Measurements from ENCODE around the gene EHMT1.
"Not testable (repeated sequence)": the region's sequence is repeated elsewhere in the genome, so short reads cannot be mapped to it uniquely, and the experiment has no call there.

Gene EHMT1

DNA sequence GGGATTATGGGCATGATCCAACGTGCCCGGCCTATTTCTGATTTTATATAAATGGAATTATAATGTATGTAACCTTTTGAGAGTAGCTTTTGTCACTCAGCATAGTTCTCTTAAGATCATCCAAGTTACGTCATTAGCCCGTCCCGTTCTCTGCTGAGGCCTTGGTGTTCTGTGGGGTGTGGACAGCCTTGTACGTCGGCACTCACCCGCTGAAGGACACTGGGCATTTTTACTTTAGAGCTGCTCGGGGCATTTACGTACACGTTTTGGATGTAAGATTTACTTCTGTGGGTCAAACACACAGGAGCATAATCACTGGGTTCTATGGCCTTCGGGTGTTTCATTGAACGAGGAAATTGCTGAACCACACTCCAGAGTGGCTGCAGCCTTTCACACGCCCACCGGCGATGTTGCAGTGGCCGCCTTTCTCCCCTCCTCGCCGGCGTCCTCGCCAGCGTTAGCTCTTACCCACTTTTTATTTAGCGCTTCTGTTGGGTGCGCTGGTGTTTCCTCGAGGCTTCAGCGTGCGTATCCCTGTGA, 101.8 kb downstream of the EHMT1 start:
- DNase-seq = no peak

DNA sequence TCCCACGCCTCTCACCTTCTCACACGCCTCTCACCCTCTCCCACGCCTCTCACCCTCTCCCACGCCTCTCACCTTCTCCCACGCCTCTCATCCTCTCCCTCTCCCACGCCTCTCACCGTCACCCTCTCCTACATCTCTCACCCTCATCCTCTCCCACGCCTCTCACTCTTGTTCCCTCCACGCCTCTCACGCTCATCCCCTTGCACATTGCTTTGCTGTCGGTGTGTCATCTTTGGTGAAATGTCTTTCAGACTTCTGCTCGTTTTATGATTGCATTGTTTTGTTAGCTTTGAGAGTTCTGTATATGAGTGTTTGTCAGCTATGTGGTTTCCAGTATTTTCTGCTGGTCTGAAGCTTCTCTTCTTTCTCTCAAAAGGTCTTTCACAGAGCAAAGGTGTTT, 102.7 kb downstream of the EHMT1 start:
- no peak for DNase-seq

DNA sequence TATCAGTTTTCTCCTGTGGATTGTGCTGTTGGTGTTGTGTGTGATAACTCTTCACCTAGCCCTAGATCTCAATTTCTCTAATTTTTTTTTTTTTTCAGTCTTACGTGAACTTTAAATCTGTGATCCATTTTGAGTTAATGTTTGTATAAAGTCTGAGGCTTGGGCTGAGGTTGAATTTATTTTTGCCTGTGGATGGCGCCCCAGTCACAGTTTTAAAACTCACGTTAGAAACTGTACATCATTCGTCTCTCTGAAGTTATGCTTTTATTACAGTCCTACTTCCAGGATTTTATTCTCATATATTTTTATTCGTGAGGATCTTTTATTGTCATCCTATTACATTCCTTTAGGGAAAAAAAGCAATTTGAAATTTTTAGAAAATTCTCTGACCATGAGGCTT, 103.1 kb downstream of the EHMT1 start:
- no peak for DNase-seq

GRCh38 chr9:137722481-137722880, 103.7 kb downstream of the EHMT1 start:
- DNase-seq = no peak

DNA sequence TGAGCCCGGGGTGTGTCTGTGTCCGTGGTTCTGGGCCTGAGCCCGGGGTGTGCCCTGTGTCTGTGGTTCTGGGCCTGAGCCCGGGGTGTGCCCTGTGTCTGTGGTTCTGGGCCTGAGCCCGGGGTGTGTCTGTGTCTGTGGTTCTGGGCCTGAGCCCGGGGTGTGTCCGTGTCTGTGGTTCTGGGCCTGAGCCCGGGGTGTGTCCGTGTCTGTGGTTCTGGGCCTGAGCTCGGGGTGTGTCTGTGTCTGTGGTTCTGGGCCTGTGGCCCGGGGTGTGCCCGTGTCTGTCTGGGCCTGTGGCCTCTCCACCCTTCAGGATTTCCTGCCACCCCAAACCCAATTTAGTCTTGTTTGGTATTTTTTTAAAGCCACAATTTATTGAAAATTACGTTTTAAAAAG, 104.6 kb downstream of the EHMT1 start:
- not testable (repeated sequence) for DNase-seq

- no peak for DNase-seq
Observed at GRCh38 chr9:137723783-137724445, 105.1 kb downstream of the EHMT1 start.

DNA sequence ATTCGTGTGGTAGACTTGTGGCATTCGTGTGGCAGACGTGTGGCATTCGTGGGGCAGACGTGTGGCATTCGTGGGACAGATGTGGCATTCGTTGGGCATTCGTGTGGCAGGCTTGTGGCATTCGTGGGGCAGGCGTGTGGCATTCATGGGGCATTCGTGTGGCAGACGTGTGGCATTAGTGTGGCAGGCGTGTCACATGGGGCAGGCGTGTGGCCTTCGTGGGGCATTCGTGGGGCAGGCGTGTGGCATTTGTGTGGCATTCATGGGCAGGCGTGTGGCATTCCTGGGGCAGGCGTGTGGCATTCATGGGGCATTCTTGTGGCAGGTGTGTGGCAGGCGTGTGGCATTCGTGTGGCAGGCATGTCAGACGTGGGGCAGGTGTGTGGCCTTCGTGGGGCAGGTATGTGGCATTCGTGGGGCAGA, 106.0 kb downstream of the EHMT1 start:
- no peak for DNase-seq

GRCh38 chr9:137725598-137725997, 106.8 kb downstream of the EHMT1 start:
- DNase-seq = no peak

GRCh38 chr9:137726336-137726735, 107.5 kb downstream of the EHMT1 start:
- not testable (repeated sequence) for DNase-seq

GRCh38 chr9:137726764-137727163, 108.0 kb downstream of the EHMT1 start:
- no peak for DNase-seq

DNA sequence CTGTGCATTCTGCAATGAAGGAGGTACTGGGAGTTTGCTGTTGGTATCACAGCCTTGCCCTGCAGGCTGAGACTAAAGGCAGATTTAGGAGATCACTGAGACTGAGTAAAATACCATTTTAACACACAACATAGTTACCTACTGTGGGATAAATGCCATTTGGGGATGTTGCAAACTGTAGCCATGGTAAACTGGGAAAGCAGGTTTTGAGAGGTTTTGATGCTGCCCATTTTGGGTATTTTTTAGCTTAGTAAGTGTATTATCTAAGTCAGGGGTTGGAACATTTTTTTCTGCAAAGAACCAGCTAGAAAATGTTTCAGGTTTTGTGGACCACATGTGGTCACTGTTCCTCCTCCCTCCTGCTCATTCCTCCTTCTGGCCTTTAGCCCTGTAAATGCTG, 108.9 kb downstream of the EHMT1 start:
- DNase-seq = no peak

DNA sequence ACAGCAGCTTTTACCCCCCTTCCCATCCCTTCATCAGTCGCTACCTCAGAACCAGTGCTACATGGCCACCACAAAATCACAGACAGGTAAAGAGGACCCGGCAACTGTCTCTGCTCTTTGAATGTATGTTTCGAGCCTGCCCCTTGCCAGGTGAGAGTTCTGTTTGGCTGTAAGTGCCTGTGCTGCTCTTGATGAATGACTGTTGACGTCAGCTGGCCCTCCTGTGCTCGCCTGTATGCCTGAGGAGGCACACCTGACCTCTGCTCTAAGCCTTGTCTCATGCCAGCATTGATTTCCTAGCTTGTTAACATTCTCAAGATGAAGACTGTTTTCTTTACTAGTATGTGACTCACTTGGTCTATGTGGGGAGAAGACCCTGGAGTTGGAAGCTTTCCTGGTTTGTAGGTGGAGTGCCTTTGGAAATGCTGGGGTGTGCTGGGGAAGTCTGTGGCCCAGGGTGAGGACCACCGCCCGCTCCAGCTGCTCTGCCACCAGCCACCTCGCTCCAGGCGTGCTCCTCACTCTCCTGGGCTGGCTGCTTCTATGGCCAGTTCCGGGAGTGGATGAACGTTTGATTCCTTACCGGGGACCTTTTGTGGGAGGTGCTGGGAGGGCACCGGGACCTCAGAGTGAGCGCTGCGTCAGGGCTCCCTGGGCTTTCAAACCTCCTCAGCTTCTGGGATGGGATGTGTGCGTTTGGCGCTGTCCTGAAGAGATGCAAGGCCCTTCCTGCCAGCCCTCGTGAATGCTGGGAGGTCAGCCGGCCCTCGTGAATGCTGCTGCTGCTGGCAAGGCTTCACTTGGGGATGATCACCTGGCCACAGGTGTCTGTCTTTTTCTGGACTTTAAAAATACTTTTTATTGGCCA, 109.9 kb downstream of the EHMT1 start:
- DNase-seq = no peak

DNA sequence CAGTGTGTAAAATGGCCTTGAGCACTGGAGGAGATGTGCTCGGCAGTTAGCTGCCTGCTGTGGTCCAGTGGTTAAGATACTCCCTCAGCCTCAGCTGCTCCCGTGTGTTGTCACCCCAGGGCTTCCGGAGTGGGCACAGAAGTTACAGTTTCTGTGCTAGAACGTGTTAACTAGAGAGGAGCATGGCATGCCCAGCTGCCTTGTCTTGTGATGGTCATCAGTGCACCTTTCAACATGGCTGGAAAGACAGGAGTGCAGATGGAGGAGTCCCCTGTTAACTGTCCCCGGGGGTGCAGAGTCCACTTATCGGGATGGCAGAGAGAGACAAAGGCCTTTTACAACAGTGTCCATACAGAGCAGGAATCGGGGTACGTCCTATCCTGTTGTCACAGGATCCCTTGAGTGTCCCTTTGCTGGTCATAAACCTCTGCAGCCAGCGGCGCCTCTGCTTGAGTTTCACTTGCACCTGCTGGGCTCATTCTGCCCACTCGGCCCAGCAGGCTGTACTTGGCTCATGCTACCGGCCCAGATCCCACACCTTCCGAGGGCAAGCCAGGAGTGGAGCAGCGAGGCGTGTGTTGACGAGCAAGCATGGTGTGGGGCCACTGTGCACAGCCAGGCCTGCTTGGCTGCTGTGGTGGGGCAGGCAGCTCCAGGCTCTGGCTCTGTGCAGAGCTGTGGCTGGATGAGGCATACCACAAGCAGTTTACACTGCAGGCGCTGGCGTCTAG, 112.6 kb downstream of the EHMT1 start:
- DNase-seq = no peak

GRCh38 chr9:137731947-137732813, 113.4 kb downstream of the EHMT1 start:
- DNase-seq = no peak

DNA sequence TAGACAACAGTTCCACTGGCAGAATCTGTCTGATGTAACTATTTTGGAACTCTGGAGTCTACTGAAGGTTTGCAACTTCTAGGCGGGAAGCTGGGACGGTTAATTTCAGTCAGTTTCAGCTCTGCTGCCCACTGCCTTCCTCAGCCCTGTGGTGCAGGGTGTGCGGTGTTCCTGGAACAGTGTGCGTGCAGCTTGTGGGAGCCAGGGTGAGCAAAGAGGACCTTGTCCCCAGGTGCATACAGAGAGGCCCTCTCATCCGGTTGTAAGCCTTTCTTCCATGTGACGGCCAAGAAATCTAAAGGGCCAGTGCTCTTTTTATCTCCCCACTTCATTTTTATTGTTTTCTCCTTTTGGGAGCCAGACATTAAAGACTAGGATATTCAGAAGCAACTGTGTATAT, 114.6 kb downstream of the EHMT1 start:
- no peak for DNase-seq

DNA sequence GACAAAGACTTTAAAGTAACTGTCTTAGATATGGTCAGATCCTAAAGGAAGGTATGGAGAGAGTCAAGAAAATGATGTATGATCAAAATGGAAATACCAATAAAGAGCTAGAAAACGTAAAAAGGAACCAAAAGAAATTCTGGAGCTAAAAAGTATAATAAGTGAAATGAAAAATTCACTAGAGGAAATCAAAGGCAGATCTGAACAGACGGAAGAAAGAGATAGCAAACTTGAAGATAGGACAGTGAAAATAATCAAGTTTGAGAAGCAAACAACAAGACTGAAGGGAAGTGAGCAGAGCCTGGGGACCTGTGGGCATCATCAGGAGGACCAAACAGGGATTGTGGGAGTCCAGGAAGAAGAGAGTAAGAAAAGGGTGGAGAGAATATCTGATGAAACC, 115.4 kb downstream of the EHMT1 start:
- no peak for DNase-seq

DNA sequence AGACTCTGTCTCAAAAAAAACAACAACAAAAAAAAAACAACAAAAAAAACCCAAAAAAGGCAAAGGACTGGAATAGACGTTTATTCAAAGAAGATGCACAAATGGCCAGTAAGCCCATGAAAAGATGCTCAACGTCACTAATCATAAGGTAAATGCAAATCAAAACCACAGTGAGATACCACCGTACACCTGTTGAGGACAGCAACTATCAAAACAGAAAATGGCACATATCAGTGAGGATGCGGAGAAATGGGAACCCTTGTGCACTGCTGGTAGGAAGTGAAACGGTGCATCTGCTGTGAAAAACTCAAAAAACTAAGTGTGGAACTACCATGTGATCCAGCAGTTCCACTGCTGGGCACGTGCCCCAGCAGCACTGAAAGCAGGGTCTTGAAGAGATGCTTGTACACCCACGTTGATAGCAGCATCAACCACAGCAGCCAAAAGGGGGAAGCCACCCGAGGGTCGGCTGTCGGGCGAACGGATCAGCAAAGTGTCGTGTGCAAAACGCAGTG, 119.4 kb downstream of the EHMT1 start:
- DNase-seq = not testable (repeated sequence)

DNA sequence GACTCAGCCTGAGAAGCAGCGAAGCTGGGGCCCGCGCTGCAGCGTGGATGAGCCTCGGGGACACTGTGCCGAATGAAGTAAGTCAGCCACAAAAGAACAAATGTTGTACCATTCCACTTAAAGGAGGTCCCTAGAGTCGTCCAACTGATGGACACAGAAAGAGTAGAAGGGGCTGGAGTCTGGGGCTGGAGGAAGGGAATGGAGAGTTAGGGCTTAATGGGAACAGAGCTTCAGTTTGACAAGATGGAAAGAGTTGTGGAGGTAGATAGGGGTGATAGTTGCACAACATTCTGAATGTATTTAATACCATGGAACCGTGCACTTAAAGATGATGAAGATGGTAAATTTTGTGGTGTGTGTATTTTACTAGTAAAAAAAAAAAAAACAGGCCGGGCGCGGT, 119.9 kb downstream of the EHMT1 start:
- no peak for DNase-seq

DNA sequence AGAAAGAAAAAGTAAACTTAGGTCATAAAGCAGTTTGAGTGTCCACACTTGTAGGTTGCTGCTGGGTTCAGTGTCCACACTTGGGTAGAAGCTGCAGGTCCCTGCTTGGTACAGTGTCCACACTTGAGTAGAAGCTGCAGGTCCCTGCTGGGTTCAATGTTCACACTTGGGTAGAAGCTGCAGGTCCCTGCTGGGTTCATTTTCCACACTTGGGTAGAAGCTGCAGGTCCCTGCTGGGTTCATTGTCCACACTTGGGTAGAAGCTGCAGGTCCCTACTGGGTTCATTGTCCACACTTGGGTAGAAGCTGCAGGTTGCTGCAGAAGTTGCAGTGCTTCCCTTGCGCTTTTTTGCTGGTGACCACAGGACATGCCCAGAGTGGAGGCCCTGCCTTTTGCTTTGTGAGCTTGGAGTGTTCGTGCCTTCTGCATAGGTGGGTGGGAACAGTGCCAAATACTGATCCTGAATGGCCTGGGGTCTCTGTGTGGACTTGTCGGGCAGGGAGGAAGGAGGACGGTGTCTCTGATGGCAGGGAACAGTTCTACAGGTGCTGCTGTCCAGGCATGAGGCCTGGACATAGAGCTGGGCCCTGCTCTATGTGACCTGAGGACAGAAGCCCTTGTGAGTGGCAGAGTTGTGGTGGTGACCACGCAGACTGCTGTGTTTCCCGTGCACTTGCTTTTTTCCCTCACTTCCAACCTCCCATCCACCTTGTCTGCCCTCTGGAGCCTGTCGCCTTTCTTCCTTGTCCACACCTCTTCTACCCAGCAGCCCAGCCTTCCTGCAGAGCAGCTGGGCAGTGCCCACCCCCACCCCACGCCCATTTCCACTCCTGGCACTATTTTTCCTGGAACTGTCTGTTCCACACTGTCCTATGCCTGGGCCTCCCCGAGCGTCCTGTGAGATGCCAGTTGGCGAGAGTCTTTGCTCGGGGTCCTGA, 120.8 kb downstream of the EHMT1 start:
- no peak for DNase-seq

- DNase-seq = peak; percentile 21
Observed at GRCh38 chr9:137740312-137740711, 121.5 kb downstream of the EHMT1 start.

GRCh38 chr9:137741330-137741729, 122.5 kb downstream of the EHMT1 start:
- no peak for DNase-seq

Data from NCI-H510A (cell line).